ENCODE measurements around the gene TMOD1.
"Not testable (repeated sequence)": the region's sequence is repeated elsewhere in the genome, so short reads cannot be mapped to it uniquely, and the experiment has no call there.

GRCh38 chr9:97581590-97581989 lies 80.1 kb downstream of the TMOD1 start:
- TF ChIP-seq, protein P1, sequence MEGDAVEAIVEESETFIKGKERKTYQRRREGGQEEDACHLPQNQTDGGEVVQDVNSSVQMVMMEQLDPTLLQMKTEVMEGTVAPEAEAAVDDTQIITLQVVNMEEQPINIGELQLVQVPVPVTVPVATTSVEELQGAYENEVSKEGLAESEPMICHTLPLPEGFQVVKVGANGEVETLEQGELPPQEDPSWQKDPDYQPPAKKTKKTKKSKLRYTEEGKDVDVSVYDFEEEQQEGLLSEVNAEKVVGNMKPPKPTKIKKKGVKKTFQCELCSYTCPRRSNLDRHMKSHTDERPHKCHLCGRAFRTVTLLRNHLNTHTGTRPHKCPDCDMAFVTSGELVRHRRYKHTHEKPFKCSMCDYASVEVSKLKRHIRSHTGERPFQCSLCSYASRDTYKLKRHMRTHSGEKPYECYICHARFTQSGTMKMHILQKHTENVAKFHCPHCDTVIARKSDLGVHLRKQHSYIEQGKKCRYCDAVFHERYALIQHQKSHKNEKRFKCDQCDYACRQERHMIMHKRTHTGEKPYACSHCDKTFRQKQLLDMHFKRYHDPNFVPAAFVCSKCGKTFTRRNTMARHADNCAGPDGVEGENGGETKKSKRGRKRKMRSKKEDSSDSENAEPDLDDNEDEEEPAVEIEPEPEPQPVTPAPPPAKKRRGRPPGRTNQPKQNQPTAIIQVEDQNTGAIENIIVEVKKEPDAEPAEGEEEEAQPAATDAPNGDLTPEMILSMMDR (conservative IDR thresholded peaks at IDR 0.05; ENCODE audit: low read depth, low read length) = not testable (repeated sequence)
- TF ChIP-seq EZH2 (IDR thresholded peaks at IDR 0.05; ENCODE audit: low read length, unreplicated experiment); EZH2phosphoT487 (IDR thresholded peaks at IDR 0.05; ENCODE audit: borderline replicate concordance, low read length): not testable (repeated sequence)
